GM23338 (cell line): ENCODE results near the gene CIB4. TPM values are rescaled to one million over a fixed set of nuclear protein-coding genes. Genes with fewer than 3 reads are reported as not detected.
A peak's percentile ranks its signal among the peaks of the same experiment; 100 is the strongest.

Source experiments
- ATAC-seq: fragments of 200-7000 bp; cut with Tn5 transposase; 3 replicates; pipeline ENCODE4 v1.9.1; 2020
- DNase-seq: peaks from one replicate; pipeline ENCODE4 v3.0.0-alpha.2; 2015; ENCODE audit warnings: low spot score
- H2AFZ ChIP-seq: fragments of 200-600 bp; sonication (generic); 2 replicates; pipeline ENCODE4 v1.8.0; 2016; ENCODE audit warnings: antibody characterized with exemption, mild to moderate bottlenecking, moderate library complexity
- H3F3A ChIP-seq: fragments of 200-600 bp; sonication (generic); replicated peaks from 2 replicates; pipeline ENCODE4 v1.8.0; 2017; ENCODE audit warnings: antibody characterized with exemption, mixed run types, low read depth
- H3K27ac ChIP-seq: fragments of 200-600 bp; sonication (generic); 2 replicates; pipeline ENCODE4 v1.6.1; 2016; ENCODE audit warnings: low read depth
- H3K27me3 ChIP-seq: fragments of 200-600 bp; sonication (generic); 2 replicates; pipeline ENCODE4 v1.8.0; 2016; ENCODE audit warnings: mild to moderate bottlenecking, mixed run types, moderate library complexity; ENCODE audit not compliant: insufficient read depth
- H3K36me3 ChIP-seq: fragments of 200-600 bp; sonication (generic); 2 replicates; pipeline ENCODE4 v1.8.0; 2016; ENCODE audit warnings: mild to moderate bottlenecking; ENCODE audit not compliant: insufficient read depth
- H3K4me1 ChIP-seq: fragments of 200-600 bp; sonication (generic); 2 replicates; pipeline ENCODE4 v1.8.0; 2016; ENCODE audit warnings: mild to moderate bottlenecking, moderate library complexity; ENCODE audit not compliant: insufficient read depth
- H3K4me2 ChIP-seq: fragments of 200-600 bp; sonication (generic); 2 replicates; pipeline ENCODE4 v1.7.1; 2017; ENCODE audit warnings: mixed run types
- H3K4me3 ChIP-seq: fragments of 200-600 bp; sonication (generic); 2 replicates; pipeline ENCODE4 v1.6.1; 2016; ENCODE audit warnings: mixed run types
- H3K79me2 ChIP-seq: fragments of 200-600 bp; sonication (generic); replicated peaks from 2 replicates; pipeline ENCODE4 v1.8.0; 2017; ENCODE audit warnings: mild to moderate bottlenecking; ENCODE audit not compliant: insufficient read depth
- H3K9me2 ChIP-seq: fragments of 200-600 bp; sonication (generic); 2 replicates; pipeline ENCODE4 v1.8.0; 2017; ENCODE audit not compliant: insufficient read depth
- H4K20me1 ChIP-seq: fragments of 200-600 bp; sonication (generic); replicated peaks from 2 replicates; pipeline ENCODE4 v1.8.0; 2017; ENCODE audit warnings: mild to moderate bottlenecking; ENCODE audit not compliant: insufficient read depth
- H3K27ac Mint-ChIP-seq: 2 replicates; pipeline ENCODE4 v1.8.0; 2020; ENCODE audit warnings: inconsistent platforms, mild to moderate bottlenecking, moderate library complexity, mixed read lengths
- H3K27me3 Mint-ChIP-seq: 3 replicates; pipeline ENCODE4 v1.8.0; 2022; ENCODE audit warnings: low read depth, mild to moderate bottlenecking, moderate library complexity, mixed read lengths, inconsistent platforms; ENCODE audit not compliant: insufficient read depth, poor library complexity
- H3K36me3 Mint-ChIP-seq: 3 replicates; pipeline ENCODE4 v1.8.0; 2021; ENCODE audit warnings: low read depth, mild to moderate bottlenecking, inconsistent platforms, moderate library complexity, mixed read lengths
- H3K4me1 Mint-ChIP-seq: 3 replicates; pipeline ENCODE4 v1.8.0; 2020; ENCODE audit warnings: mild to moderate bottlenecking, inconsistent platforms, mixed read lengths
- H3K4me3 Mint-ChIP-seq: 3 replicates; pipeline ENCODE4 v1.8.0; 2021; ENCODE audit warnings: moderate library complexity, mild to moderate bottlenecking, inconsistent platforms, mixed read lengths
- H3K9me3 Mint-ChIP-seq: 3 replicates; pipeline ENCODE4 v1.8.0; 2020; ENCODE audit warnings: moderate library complexity, mild to moderate bottlenecking, inconsistent platforms, mixed read lengths
- CREB1 ChIP-seq: fragments of 250-450 bp; sonication (Bioruptor Pico); IDR thresholded peaks from 2 replicates; pipeline ENCODE4 v1.5.0; 2020; ENCODE audit warnings: low read depth, mild to moderate bottlenecking, moderate library complexity
- EZH2phosphoT487 ChIP-seq: fragments of 200-600 bp; sonication (generic); IDR thresholded peaks from one replicate; pipeline ENCODE4 v1.8.1; 2018; ENCODE audit warnings: antibody characterized with exemption; ENCODE audit not compliant: unreplicated experiment
- NANOG ChIP-seq: IDR thresholded peaks from 2 replicates; pipeline ENCODE4 v1.6.1; 2016; ENCODE audit warnings: antibody characterized with exemption, borderline replicate concordance
- POLR2AphosphoS5 ChIP-seq: IDR thresholded peaks from 2 replicates; pipeline ENCODE4 v1.6.1; 2016; ENCODE audit warnings: antibody characterized with exemption, low read depth
- REST ChIP-seq: IDR thresholded peaks from one replicate; pipeline ENCODE4 v1.6.1; 2018; ENCODE audit warnings: antibody characterized with exemption; ENCODE audit not compliant: unreplicated experiment
- STAT1 ChIP-seq: IDR thresholded peaks from one replicate; pipeline ENCODE4 v1.6.1; 2016; ENCODE audit warnings: antibody characterized with exemption; ENCODE audit not compliant: unreplicated experiment
- polyA plus RNA-seq: library from polyadenylated mRNA; unstranded; fragments of >200 nt; fragmentation: Nextera tagmentation; extraction: Ambion mirVana; gene quantifications from 2 replicates; pipeline ENCODE4 v1.2.1, GENCODE V29; 2016
- total RNA-seq: library from RNA; depleted of rRNA; stranded (reverse); fragments of >200 nt; shearing (Covaris generic); gene quantifications from 2 replicates; pipeline ENCODE4 v1.2.3, GENCODE V29; 2014
- TF ChIP-seq, protein P1 (sequence below): fragments of 250-450 bp; sonication (Bioruptor Pico); IDR thresholded peaks from 2 replicates; pipeline ENCODE4 v1.5.0; 2020; ENCODE audit warnings: mild to moderate bottlenecking, moderate library complexity
- TF ChIP-seq, protein P2 (sequence below), 2 experiments: fragments of 200-600 bp in 1 of 2; sonication (generic) in 1 of 2; conservative IDR thresholded peaks; 2 replicates each; pipeline versions ENCODE4 v1.5.1 to v1.6.1; 2016 to 2017; ENCODE audit warnings: antibody characterized with exemption in 2 of 2, low read depth in 2 of 2, mild to moderate bottlenecking in 2 of 2, moderate library complexity in 1 of 2

CIB4 gene
- total and polyA plus RNA-seq, 2 experiments from 2014 or later, result not detected

- no peaks in the 10 kb centered on the region for H3K9me2 ChIP-seq
- H3K79me2 ChIP-seq, result no peaks in the 10 kb centered on the region
- H3K27ac ChIP-seq, result no peak overlapping the region
- TF ChIP-seq EZH2phosphoT487, result no peak
- TF ChIP-seq REST, result no peak
- no peak for TF ChIP-seq STAT1
- TF ChIP-seq, protein P1, sequence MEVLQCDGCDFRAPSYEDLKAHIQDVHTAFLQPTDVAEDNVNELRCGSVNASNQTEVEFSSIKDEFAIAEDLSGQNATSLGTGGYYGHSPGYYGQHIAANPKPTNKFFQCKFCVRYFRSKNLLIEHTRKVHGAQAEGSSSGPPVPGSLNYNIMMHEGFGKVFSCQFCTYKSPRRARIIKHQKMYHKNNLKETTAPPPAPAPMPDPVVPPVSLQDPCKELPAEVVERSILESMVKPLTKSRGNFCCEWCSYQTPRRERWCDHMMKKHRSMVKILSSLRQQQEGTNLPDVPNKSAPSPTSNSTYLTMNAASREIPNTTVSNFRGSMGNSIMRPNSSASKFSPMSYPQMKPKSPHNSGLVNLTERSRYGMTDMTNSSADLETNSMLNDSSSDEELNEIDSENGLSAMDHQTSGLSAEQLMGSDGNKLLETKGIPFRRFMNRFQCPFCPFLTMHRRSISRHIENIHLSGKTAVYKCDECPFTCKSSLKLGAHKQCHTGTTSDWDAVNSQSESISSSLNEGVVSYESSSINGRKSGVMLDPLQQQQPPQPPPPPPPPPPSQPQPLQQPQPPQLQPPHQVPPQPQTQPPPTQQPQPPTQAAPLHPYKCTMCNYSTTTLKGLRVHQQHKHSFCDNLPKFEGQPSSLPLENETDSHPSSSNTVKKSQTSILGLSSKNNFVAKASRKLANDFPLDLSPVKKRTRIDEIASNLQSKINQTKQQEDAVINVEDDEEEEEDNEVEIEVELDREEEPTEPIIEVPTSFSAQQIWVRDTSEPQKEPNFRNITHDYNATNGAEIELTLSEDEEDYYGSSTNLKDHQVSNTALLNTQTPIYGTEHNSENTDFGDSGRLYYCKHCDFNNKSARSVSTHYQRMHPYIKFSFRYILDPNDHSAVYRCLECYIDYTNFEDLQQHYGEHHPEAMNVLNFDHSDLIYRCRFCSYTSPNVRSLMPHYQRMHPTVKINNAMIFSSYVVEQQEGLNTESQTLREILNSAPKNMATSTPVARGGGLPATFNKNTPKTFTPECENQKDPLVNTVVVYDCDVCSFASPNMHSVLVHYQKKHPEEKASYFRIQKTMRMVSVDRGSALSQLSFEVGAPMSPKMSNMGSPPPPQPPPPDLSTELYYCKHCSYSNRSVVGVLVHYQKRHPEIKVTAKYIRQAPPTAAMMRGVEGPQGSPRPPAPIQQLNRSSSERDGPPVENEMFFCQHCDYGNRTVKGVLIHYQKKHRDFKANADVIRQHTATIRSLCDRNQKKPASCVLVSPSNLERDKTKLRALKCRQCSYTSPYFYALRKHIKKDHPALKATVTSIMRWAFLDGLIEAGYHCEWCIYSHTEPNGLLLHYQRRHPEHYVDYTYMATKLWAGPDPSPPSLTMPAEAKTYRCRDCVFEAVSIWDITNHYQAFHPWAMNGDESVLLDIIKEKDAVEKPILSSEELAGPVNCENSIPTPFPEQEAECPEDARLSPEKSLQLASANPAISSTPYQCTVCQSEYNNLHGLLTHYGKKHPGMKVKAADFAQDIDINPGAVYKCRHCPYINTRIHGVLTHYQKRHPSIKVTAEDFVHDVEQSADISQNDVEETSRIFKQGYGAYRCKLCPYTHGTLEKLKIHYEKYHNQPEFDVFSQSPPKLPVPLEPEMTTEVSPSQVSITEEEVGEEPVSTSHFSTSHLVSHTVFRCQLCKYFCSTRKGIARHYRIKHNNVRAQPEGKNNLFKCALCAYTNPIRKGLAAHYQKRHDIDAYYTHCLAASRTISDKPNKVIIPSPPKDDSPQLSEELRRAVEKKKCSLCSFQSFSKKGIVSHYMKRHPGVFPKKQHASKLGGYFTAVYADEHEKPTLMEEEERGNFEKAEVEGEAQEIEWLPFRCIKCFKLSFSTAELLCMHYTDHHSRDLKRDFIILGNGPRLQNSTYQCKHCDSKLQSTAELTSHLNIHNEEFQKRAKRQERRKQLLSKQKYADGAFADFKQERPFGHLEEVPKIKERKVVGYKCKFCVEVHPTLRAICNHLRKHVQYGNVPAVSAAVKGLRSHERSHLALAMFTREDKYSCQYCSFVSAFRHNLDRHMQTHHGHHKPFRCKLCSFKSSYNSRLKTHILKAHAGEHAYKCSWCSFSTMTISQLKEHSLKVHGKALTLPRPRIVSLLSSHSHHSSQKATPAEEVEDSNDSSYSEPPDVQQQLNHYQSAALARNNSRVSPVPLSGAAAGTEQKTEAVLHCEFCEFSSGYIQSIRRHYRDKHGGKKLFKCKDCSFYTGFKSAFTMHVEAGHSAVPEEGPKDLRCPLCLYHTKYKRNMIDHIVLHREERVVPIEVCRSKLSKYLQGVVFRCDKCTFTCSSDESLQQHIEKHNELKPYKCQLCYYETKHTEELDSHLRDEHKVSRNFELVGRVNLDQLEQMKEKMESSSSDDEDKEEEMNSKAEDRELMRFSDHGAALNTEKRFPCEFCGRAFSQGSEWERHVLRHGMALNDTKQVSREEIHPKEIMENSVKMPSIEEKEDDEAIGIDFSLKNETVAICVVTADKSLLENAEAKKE (CRISPR knock-in tag), result no peak
- no peak for TF ChIP-seq CREB1 (CRISPR knock-in tag)
- no peak for TF ChIP-seq NANOG
- TF ChIP-seq, protein P2, sequence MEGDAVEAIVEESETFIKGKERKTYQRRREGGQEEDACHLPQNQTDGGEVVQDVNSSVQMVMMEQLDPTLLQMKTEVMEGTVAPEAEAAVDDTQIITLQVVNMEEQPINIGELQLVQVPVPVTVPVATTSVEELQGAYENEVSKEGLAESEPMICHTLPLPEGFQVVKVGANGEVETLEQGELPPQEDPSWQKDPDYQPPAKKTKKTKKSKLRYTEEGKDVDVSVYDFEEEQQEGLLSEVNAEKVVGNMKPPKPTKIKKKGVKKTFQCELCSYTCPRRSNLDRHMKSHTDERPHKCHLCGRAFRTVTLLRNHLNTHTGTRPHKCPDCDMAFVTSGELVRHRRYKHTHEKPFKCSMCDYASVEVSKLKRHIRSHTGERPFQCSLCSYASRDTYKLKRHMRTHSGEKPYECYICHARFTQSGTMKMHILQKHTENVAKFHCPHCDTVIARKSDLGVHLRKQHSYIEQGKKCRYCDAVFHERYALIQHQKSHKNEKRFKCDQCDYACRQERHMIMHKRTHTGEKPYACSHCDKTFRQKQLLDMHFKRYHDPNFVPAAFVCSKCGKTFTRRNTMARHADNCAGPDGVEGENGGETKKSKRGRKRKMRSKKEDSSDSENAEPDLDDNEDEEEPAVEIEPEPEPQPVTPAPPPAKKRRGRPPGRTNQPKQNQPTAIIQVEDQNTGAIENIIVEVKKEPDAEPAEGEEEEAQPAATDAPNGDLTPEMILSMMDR (conservative IDR thresholded peaks at IDR 0.05; ENCODE audit: low read depth in 2 of 2), result no peak
- no peak for TF ChIP-seq POLR2AphosphoS5
- peaks cover 9% of the 10 kb centered on the region; the same call in 1 of the 2 replicates for H3K27me3 ChIP-seq
- H3K9me3 Mint-ChIP-seq, result no peaks in the 10 kb centered on the region
- H3F3A ChIP-seq, result no peaks in the 10 kb centered on the region
- 0 out of 2 replicates have a peak overlapping the region, but pooled peaks have one; percentile 38 for H2AFZ ChIP-seq
- H3K4me3 Mint-ChIP-seq, result no peak overlapping the region
- H3K27me3 Mint-ChIP-seq, result peaks cover 17% of the 10 kb centered on the region
- no peak overlapping the region for H3K4me3 ChIP-seq
- H3K27ac Mint-ChIP-seq, result no peak overlapping the region
- DNase-seq (no peak), ATAC-seq (no peak)
- peaks cover 18% of the 10 kb centered on the region; the same call in 2 of the 3 replicates for H3K4me1 Mint-ChIP-seq
- H3K4me1 ChIP-seq, result no peaks in the 10 kb centered on the region
- no peaks in the 10 kb centered on the region for H4K20me1 ChIP-seq
- H3K36me3 Mint-ChIP-seq, result no peaks in the 10 kb centered on the region
- H3K4me2 ChIP-seq, result no peak overlapping the region
- no peaks in the 10 kb centered on the region for H3K36me3 ChIP-seq
These were observed 46.6 kb upstream of the CIB4 start for GRCh38 chr2:26687801-26688200.
